Ishikawa (cell line): Measurements from ENCODE around the gene USP44.
A peak's percentile ranks its signal among the peaks of the same experiment; 100 is the strongest.

Source experiments
- CEBPB ChIP-seq: IDR thresholded peaks from 2 replicates; pipeline ENCODE4 v1.6.1; 2012
- CREB1 ChIP-seq: IDR thresholded peaks from 2 replicates; pipeline ENCODE4 v1.6.1; 2012; ENCODE audit warnings: low read depth
- EGR1 ChIP-seq: IDR thresholded peaks from 2 replicates; pipeline ENCODE4 v1.6.1; 2012
- EP300 ChIP-seq: IDR thresholded peaks from 2 replicates; pipeline ENCODE4 v1.6.1; 2012; ENCODE audit warnings: borderline replicate concordance
- FOXM1 ChIP-seq: IDR thresholded peaks from 2 replicates; pipeline ENCODE4 v1.6.1; 2012; ENCODE audit warnings: low read depth, borderline replicate concordance
- NFIC ChIP-seq: IDR thresholded peaks from 2 replicates; pipeline ENCODE4 v1.6.1; 2012
- RAD21 ChIP-seq: IDR thresholded peaks from 2 replicates; pipeline ENCODE4 v1.6.1; 2012; ENCODE audit warnings: low read depth
- TAF1 ChIP-seq: IDR thresholded peaks from 2 replicates; pipeline ENCODE4 v1.6.1; 2012; ENCODE audit warnings: low read depth, mild to moderate bottlenecking
- TCF12 ChIP-seq: IDR thresholded peaks from 2 replicates; pipeline ENCODE4 v1.6.1; 2012; ENCODE audit warnings: low read depth
- TEAD4 ChIP-seq: IDR thresholded peaks from 2 replicates; pipeline ENCODE4 v1.6.1; 2012
- YY1 ChIP-seq: IDR thresholded peaks from 2 replicates; pipeline ENCODE4 v1.6.1; 2012; ENCODE audit warnings: low read depth
- TF ChIP-seq, protein P1 (sequence below): IDR thresholded peaks from 2 replicates; pipeline ENCODE4 v1.6.1; 2012; ENCODE audit warnings: low read depth, mild to moderate bottlenecking
- TF ChIP-seq, protein P2 (sequence below): IDR thresholded peaks from 2 replicates; pipeline ENCODE4 v1.6.1; 2012
- TF ChIP-seq, protein P3 (sequence below): IDR thresholded peaks from 2 replicates; pipeline ENCODE4 v1.6.1; 2012

USP44 gene

DNA sequence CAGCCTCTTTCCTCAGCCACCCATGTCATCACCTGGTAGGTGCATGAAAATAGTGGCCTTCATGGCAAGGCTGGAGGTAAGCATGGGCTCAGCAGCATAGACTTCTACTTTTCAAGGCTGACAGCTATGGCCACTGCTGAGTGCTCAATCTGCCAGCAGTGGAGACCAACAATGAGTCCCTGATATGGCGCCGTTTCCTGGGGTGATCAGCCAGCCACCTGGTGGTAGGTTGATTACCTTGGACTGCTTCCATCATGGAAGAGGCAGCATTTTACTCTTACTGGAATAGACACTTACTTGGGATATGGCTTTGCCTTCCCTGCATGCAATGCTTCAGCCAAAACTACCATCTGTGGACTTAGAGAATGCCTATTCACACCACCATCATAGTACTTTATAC is 39.5 kb upstream of the USP44 start:
- TF ChIP-seq, protein P1, sequence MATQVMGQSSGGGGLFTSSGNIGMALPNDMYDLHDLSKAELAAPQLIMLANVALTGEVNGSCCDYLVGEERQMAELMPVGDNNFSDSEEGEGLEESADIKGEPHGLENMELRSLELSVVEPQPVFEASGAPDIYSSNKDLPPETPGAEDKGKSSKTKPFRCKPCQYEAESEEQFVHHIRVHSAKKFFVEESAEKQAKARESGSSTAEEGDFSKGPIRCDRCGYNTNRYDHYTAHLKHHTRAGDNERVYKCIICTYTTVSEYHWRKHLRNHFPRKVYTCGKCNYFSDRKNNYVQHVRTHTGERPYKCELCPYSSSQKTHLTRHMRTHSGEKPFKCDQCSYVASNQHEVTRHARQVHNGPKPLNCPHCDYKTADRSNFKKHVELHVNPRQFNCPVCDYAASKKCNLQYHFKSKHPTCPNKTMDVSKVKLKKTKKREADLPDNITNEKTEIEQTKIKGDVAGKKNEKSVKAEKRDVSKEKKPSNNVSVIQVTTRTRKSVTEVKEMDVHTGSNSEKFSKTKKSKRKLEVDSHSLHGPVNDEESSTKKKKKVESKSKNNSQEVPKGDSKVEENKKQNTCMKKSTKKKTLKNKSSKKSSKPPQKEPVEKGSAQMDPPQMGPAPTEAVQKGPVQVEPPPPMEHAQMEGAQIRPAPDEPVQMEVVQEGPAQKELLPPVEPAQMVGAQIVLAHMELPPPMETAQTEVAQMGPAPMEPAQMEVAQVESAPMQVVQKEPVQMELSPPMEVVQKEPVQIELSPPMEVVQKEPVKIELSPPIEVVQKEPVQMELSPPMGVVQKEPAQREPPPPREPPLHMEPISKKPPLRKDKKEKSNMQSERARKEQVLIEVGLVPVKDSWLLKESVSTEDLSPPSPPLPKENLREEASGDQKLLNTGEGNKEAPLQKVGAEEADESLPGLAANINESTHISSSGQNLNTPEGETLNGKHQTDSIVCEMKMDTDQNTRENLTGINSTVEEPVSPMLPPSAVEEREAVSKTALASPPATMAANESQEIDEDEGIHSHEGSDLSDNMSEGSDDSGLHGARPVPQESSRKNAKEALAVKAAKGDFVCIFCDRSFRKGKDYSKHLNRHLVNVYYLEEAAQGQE = no peak
- TF ChIP-seq RAD21 (no peak), TAF1 (no peak), FOXM1 (no peak), TCF12 (no peak), CREB1 (no peak), EP300 (no peak), TEAD4 (no peak), EGR1 (no peak)
- TF ChIP-seq, protein P2, sequence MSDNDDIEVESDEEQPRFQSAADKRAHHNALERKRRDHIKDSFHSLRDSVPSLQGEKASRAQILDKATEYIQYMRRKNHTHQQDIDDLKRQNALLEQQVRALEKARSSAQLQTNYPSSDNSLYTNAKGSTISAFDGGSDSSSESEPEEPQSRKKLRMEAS = no peak
- TF ChIP-seq, protein P3, sequence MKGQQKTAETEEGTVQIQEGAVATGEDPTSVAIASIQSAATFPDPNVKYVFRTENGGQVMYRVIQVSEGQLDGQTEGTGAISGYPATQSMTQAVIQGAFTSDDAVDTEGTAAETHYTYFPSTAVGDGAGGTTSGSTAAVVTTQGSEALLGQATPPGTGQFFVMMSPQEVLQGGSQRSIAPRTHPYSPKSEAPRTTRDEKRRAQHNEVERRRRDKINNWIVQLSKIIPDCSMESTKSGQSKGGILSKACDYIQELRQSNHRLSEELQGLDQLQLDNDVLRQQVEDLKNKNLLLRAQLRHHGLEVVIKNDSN = no peak

DNA sequence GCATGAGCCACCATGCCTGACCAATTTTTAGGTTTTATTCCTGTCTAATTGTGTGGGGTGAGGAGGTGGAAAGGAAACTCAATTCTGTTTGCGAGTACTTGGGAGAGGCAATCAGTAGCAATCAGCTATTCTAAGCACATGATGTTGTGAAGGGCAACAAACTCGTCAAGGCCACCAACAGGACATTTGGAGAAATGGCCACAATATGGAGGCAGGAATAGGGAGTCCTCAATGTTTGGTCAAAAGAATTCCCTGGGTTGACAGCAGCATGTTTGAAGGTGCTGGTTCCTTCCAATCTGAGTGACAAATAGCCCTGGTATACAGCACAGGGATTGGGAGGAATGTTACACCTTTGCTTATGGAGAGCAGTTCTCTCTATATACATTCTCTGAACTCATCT is 32.7 kb upstream of the USP44 start:
- TF ChIP-seq, protein P1 = no peak
- TF ChIP-seq RAD21 (no peak), CREB1 (no peak), EP300 (no peak), CEBPB (no peak), YY1 (no peak), NFIC (no peak), FOXM1 (no peak), TAF1 (no peak)
- TF ChIP-seq, protein P2 = no peak

DNA sequence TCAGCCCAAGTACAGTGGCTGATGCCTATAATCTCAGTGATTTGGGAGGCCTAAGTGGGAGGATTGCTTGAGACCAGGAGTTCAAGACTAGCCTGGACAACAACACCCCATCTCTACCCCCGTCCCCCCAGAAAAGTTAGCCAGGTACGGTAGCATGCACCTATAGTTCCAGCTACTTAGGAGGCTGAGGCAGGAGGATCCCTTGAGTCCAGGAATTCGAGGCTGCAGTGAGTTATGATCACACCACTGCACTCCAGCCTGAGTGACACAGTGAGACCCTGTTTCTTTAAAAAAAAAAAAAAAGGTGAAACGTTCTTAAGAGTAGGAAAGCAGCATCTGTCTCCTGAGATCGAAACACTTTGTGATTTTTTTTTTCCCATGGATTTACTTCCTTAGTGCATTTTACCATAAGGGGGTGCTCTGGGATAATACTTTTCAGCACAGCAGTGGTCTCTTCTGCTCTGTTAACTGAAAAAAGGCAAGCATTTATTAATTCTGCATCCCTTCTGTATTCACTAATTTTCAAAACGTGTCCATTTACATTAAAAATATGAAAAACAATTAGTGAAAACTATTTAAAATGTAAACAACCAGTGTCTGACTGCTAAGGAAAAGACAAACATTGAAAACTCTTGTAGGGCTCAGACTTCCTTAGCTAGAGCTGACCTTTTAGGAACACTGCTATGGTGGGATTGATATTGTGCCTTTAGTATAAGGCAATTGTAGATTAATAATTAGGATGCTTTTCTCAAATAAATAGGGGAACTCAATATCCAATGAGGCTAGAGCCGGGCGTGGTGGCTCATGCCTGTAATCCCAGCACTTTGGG is 31.2 kb upstream of the USP44 start:
- no peak for TF ChIP-seq NFIC
- TF ChIP-seq RAD21 = peak; percentile 77

DNA sequence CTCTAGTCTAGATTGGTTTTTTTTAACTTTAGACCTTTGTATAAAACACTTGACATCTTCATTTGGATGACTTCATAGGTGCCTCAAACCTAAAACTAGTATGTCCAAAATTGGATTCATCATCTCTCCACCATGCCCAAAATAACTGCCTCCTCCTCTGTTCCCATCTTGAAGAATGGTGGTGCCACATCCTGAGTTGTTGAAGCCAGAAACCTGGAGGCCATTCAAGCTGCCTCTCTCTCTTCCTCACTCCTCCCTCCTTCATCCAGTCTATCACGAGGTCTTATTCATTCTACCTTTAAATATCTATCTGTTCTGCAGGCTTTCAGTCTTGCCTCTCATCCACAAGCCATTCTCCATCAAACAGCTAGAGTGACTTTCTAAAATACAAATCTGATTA is 26.5 kb upstream of the USP44 start:
- TF ChIP-seq FOXM1 (no peak), YY1 (no peak), TEAD4 (no peak), CEBPB (no peak), EP300 (no peak)
- TF ChIP-seq, protein P1 = no peak
- TF ChIP-seq, protein P2 = no peak

DNA sequence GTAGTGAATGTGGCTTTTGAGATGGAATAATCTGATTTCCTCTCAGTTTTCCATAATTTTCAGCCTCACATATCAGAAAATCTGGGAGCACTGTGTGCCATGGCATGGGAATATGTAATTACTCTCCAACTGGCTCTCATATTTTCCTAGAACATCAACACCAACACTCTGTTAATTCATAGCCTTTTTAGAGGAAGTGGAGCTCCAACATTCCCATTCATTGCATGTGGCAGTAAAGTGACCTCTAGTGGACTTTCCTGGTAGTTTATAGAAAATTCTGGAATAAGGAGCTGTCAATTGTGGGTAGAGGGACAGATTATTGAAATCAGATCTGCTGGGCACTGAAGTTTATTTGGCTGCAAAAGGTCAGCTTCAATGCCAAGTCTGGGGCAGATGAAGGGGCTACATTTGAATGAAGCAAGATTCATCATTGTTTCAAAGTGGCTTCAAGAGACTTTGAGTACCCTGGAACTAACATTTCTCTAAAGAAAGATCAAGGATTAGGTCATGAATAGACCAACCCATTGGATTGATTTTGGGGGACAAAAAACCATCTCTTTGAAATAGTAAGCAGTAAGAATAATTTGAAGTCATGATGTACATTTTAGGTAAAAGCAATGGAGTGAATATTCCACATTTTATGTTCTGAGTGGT is 23.6 kb upstream of the USP44 start:
- peak; percentile 60 for TF ChIP-seq RAD21
- TF ChIP-seq, protein P2 = peak; percentile 59; the same call in 1 of the 2 replicates
- TF ChIP-seq CEBPB = no peak
- 0 out of 2 replicates have a peak, but pooled peaks have one; percentile 13 for TF ChIP-seq TEAD4
